ENCODE results near the gene FASLG. TPM values are rescaled to one million over a fixed set of nuclear protein-coding genes. Genes with fewer than 3 reads are reported as not detected.

Gene FASLG
- total RNA-seq, 1 donor from 2014 or later = not detected

DNA sequence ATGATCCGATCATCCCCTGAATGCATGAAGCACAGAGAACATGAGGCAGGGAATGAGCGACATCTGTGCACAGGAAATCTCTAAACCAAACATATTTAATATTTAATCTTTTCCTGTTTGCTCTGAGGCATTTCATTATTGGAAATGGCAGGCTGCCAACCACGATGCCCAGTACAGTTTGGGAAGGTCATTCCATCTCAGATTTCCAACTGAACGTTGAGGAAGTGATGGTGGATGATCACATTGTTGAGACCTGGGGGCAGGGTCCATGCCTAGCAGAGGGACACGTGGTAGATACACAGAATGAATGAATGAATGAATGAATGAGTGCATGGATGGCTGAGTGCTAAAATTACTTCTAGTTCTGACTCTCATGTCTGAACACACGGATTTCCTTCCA, 15.9 kb upstream of the FASLG start:
- Mint-ChIP-seq H3K27ac (ENCODE audit: unreplicated experiment) (no peak overlapping the region), H3K27me3 (ENCODE audit: unreplicated experiment) (peaks cover 2% of the 10 kb centered on the region), H3K9me3 (ENCODE audit: unreplicated experiment) (no peaks in the 10 kb centered on the region), H3K4me3 (ENCODE audit: unreplicated experiment) (no peak overlapping the region), H3K4me1 (ENCODE audit: low read depth, unreplicated experiment) (no peaks in the 10 kb centered on the region), H3K36me3 (ENCODE audit: unreplicated experiment) (no peaks in the 10 kb centered on the region)
- DNase-seq = no peak
- no peak for TF ChIP-seq CTCF (IDR thresholded peaks at IDR 0.05; ENCODE audit: partially characterized antibody, unreplicated experiment)

DNA sequence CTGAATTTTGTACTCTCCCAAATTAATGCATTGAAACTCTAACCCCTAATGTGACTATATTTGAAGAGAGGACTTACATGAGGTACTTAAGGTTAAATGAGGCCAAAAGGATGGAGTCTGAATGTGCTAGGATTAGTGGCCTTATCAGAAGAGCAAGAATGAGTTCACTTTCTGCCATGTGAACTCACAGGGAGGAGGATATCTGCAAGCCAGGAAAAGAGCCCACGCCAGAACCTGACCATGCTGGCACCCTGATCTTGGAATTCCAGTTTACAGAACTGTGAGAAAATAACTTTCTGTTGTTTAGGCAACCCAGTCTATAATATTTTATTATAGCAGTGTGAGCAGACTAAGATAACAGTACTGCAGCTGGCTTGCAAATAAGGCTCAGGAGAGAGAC, 12.2 kb upstream of the FASLG start:
- H3K9me3 Mint-ChIP-seq (ENCODE audit: unreplicated experiment) = no peaks in the 10 kb centered on the region
- DNase-seq = no peak
- H3K27ac Mint-ChIP-seq (ENCODE audit: unreplicated experiment) = no peak overlapping the region
- no peak for TF ChIP-seq CTCF (IDR thresholded peaks at IDR 0.05; ENCODE audit: partially characterized antibody, unreplicated experiment)
- H3K4me1 Mint-ChIP-seq (ENCODE audit: low read depth, unreplicated experiment) = no peaks in the 10 kb centered on the region
- peaks cover 2% of the 10 kb centered on the region for H3K27me3 Mint-ChIP-seq (ENCODE audit: unreplicated experiment)
- H3K4me3 Mint-ChIP-seq (ENCODE audit: unreplicated experiment) = no peak overlapping the region
- H3K36me3 Mint-ChIP-seq (ENCODE audit: unreplicated experiment) = no peaks in the 10 kb centered on the region

DNA sequence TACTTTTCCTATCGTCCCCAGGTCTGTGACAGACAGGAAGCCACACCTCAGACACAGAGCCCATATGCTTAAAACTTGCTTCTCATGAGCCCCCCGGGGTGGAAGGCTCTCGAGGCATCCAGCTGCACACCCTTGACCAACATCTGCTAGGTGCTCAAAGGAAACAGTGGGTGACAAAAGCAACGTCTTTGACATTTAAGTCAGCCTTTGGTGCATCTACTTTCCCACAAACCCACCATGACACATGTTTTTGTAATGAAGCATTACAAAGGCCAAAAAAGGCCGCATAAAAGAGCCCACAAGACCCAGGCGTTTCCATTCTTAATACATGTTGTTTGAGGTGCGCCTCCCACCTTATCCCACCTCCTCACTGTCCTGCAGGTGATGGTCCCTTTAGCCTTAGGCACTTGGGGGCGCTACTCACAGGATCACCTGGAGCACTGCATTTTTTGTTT, 11.8 kb upstream of the FASLG start:
- Mint-ChIP-seq H3K9me3 (ENCODE audit: unreplicated experiment) (no peaks in the 10 kb centered on the region), H3K36me3 (ENCODE audit: unreplicated experiment) (no peaks in the 10 kb centered on the region), H3K27ac (ENCODE audit: unreplicated experiment) (no peak overlapping the region), H3K4me1 (ENCODE audit: low read depth, unreplicated experiment) (no peaks in the 10 kb centered on the region), H3K4me3 (ENCODE audit: unreplicated experiment) (no peak overlapping the region), H3K27me3 (ENCODE audit: unreplicated experiment) (peaks cover 2% of the 10 kb centered on the region)
- no peak for TF ChIP-seq CTCF (IDR thresholded peaks at IDR 0.05; ENCODE audit: partially characterized antibody, unreplicated experiment)
- no peak for DNase-seq

- H3K27ac Mint-ChIP-seq (ENCODE audit: unreplicated experiment) = no peak overlapping the region
- no peak overlapping the region for H3K4me3 Mint-ChIP-seq (ENCODE audit: unreplicated experiment)
- no peak for DNase-seq
- no peaks in the 10 kb centered on the region for H3K4me1 Mint-ChIP-seq (ENCODE audit: low read depth, unreplicated experiment)
- no peaks in the 10 kb centered on the region for H3K36me3 Mint-ChIP-seq (ENCODE audit: unreplicated experiment)
- H3K9me3 Mint-ChIP-seq (ENCODE audit: unreplicated experiment) = no peaks in the 10 kb centered on the region
- no peak for TF ChIP-seq CTCF (IDR thresholded peaks at IDR 0.05; ENCODE audit: partially characterized antibody, unreplicated experiment)
- peaks cover 2% of the 10 kb centered on the region for H3K27me3 Mint-ChIP-seq (ENCODE audit: unreplicated experiment)
Measured at GRCh38 chr1:172647987-172648386, 10.9 kb upstream of the FASLG start.

- DNase-seq = no peak
Measured at GRCh38 chr1:172650474-172651193, 8.3 kb upstream of the FASLG start.

More at GRCh38 chr1:172650474-172651193, 8.3 kb upstream of the FASLG start:
- H3K27me3 Mint-ChIP-seq (ENCODE audit: unreplicated experiment) = no peaks in the 10 kb centered on the region
- H3K27ac Mint-ChIP-seq (ENCODE audit: unreplicated experiment) = no peak overlapping the region
- H3K36me3 Mint-ChIP-seq (ENCODE audit: unreplicated experiment) = no peaks in the 10 kb centered on the region
- H3K9me3 Mint-ChIP-seq (ENCODE audit: unreplicated experiment) = no peaks in the 10 kb centered on the region
- H3K4me1 Mint-ChIP-seq (ENCODE audit: low read depth, unreplicated experiment) = no peaks in the 10 kb centered on the region
- no peak overlapping the region for H3K4me3 Mint-ChIP-seq (ENCODE audit: unreplicated experiment)
- no peak for TF ChIP-seq CTCF (IDR thresholded peaks at IDR 0.05; ENCODE audit: partially characterized antibody, unreplicated experiment)
